GM18870 (cell line): Measurements from ENCODE around the gene RHBDF2.

Experiments
- ATAC-seq: cut with Tn5 transposase; IDR thresholded peaks from one replicate; pipeline ENCODE4 v1.9.1; 2021; ENCODE audit warnings: moderate library complexity; ENCODE audit not compliant: unreplicated experiment

RHBDF2 gene

DNA sequence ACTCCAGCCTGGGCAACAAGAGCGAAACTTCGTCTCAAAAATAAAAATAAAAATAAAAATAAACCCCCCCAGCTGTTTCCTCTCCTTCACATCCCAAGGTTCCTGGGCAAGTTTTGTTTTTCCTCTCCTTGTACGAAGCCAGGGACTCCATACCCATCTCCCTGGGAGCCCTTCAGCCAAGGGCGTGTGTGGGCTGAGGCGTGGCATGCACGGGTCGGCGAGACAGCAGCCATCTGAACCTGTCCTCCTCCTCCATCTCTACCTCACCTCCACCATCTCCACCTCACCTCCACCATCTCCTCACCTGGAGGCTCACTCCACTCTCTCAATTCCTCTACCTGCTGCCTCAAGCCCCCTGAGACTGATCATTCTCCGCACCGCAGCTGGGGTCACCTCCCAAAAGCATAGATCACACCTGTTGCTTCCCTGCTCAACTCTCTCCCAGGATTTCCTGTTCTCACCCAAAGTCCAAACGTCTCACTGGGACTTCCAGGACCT, 16.9 kb downstream of the RHBDF2 start:
- ATAC-seq: no peak

- ATAC-seq: peak; percentile 57
These were observed 20.1 kb downstream of the RHBDF2 start for GRCh38 chr17:76481071-76481655.

DNA sequence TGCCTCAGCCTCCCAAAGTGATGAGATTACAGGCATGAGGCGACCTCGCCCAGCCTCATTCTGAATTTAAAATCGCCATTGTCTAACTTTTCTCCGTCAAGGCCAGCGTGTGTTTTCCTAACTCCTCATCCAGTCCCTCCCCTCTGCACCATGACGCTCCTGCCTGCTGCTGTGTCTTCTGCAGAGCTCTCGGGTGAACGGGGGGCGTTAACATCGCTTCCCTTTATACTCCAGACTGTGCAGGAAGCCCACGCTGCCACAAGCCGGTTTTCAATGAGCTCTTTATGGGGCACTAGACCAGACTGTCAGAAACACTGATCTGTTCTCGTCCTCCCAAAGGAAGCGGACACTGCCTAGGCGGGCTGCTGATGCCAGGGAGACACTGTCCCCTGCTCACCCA, 20.6 kb downstream of the RHBDF2 start:
- ATAC-seq: peak; percentile 3

DNA sequence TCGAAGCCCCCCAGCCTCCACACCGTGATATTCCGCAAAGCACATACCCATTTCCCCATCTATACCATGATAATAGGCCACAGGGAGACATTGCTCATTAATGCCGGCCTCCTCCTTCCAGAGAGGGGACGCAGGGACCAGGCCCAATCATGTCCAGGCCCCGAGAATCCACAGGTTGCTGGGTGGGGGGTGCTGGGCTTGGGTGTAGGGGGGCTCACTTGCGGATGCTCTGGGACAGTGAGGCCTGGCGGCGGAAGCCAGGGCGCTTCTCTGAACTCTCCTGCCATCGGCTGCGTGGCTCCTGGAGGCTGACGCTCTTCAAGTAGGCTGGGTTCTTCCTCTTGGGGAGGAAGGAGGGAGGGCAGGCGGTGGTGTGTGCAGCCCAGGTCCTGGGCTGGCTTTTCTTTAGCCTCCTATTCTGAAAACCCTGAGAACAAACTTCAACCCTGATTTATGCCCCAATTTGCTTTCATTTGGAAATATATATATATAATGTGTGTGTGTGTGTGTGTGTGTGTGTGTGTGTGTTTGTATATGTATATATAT, 21.6 kb downstream of the RHBDF2 start:
- no peak for ATAC-seq

- no peak for ATAC-seq
These were observed 22.3 kb downstream of the RHBDF2 start for GRCh38 chr17:76478730-76479514.

GRCh38 chr17:76478097-76478496, 23.1 kb downstream of the RHBDF2 start:
- ATAC-seq: no peak

DNA sequence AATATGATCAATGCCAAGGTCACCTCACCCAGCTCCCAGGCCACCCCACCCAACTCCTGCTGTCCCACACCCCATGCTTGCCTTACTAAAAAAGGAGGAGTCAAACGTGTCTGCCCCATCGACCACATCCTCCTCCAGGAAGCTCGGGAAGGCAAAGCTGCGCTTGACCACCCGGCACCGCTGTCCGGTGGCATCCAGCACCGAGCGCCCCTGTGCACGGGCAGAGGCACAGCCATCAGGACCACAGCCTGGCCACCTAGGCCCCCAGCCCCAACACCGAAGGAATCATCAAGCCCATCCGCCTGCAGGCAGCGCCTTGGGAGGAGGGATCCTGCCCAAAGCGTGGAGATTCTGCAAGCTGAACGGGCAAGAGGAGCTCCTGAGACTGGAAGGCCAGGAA, 23.6 kb downstream of the RHBDF2 start:
- ATAC-seq: no peak

GRCh38 chr17:76476736-76477135, 24.5 kb downstream of the RHBDF2 start:
- no peak for ATAC-seq

GRCh38 chr17:76475302-76475701, 25.9 kb downstream of the RHBDF2 start:
- no peak for ATAC-seq

GRCh38 chr17:76474894-76475293, 26.3 kb downstream of the RHBDF2 start:
- no peak for ATAC-seq

- no peak for ATAC-seq
These were observed 27.0 kb downstream of the RHBDF2 start for GRCh38 chr17:76474238-76474637.

GRCh38 chr17:76473541-76473985, 27.7 kb downstream of the RHBDF2 start:
- no peak for ATAC-seq

DNA sequence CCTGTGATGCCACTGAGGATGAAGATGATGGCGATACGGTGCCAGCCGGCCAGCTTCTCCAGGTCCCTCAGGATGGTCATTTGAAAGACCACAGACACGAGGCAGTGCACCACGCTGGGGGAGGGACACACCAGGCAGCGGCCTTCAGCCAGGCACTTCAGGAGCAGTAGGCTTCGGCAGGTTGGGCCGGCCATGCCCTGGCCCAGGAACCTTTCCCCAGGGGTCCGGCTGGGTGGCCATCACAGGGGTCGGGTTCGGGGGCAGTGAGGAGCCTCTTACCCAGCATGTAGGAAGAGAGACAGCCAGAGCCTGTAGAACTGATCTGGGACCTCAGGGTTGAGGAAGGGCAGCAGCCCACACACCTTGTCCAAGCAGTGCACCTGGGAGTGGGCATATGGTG, 28.5 kb downstream of the RHBDF2 start:
- no peak for ATAC-seq

DNA sequence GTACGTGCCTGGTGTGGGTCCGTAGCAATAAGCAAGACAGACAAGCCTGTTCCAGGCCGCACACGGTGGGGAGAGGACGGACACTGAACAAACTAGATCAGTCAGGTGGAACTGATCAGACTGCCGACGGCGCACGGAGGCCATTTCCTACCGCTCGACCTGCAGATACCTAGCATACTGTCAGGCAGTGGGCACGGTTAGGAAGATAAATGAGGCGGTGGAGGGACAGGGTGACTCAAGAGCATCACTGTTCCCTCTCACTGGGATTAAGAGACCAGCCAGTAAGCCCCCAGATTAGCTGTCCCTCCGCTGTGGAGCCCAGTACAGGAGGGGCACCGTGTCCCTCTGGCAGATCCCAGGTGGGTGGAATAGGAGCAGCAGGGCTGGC, 29.0 kb downstream of the RHBDF2 start:
- no peak for ATAC-seq

- no peak for ATAC-seq
These were observed 29.5 kb downstream of the RHBDF2 start for GRCh38 chr17:76471498-76472257.

DNA sequence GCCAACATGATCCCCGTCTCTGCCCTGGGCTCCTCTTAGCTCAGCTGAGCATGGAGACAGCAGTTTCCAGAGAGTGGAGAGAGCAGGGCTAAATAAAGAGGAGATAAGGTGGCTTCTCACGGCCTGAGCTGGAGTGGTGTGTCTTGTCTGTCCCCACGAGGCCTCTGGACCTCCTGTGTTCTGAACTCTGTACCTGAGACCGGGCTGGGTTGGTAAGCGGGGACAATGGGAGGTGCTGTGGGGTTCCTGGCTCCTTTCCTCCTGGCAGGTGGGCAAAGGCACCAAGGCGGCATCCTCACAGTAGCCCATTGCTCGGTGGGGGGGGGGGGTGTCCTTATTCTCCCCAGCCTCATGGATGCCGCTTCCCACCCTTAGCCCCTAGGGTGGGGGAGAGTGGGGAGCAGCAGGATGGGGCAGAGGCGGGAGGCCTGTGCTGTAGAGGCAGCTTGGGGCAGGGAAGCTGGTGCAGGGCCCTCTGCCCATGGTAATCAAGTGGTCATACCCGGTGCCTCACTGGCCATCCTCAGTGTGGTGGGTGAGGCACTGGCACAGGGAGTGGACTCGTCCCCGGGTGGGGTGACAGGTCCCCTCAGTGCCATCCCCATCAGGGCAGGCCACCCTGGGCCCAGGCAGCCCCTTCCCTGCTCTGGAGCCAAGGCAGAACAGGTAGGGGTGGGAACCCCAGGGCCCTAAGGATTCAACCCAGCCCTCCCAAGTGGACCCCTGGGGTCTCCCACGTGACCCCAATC, 31.1 kb downstream of the RHBDF2 start:
- ATAC-seq: no peak

- ATAC-seq: no peak
These were observed 31.9 kb downstream of the RHBDF2 start for GRCh38 chr17:76469076-76469990.

- ATAC-seq: no peak
These were observed 32.6 kb downstream of the RHBDF2 start for GRCh38 chr17:76468634-76469010.

GRCh38 chr17:76467809-76468633, 33.2 kb downstream of the RHBDF2 start:
- no peak for ATAC-seq
